ENCODE measurements around the gene HELZ. TPM values are rescaled to one million over a fixed set of nuclear protein-coding genes. Genes with fewer than 3 reads are reported as not detected.

HELZ gene
- total RNA-seq, 1 experiment from 2014 or later = 40.5 TPM

GRCh38 chr17:67127925-67128324 lies 117.1 kb downstream of the HELZ start:
- DNase-seq (ENCODE audit: low read depth, low spot score) (no peak), ATAC-seq (no peak)
- ChIA-PET POLR2A (no interaction called here), CTCF (no interaction called here), RAD21 (ENCODE audit: low non-redundant PET in 1 of 2, low total read pairs in 2 of 2, uncharacterized antibody in 2 of 2, unreplicated experiment in 2 of 2) (no interaction called here)
- no peaks in the 10 kb centered on the region for H3K79me2 ChIP-seq (ENCODE audit: insufficient read depth, low read length)
- 0 out of 2 replicates have a peak, but pooled peaks cover 5% of the 10 kb centered on the region for H4K20me1 ChIP-seq (ENCODE audit: insufficient read depth)
- no peak for TF ChIP-seq RAD21 (IDR thresholded peaks at IDR 0.05; ENCODE audit: low read depth)
- no peak for TF ChIP-seq EZH2 (IDR thresholded peaks at IDR 0.05)
- TF ChIP-seq FOSL1 (IDR thresholded peaks at IDR 0.05; ENCODE audit: low read depth) = no peak
- no peak for TF ChIP-seq EZH2phosphoT487 (IDR thresholded peaks at IDR 0.05; ENCODE audit: borderline replicate concordance)
- no peak for TF ChIP-seq ZNF274 (IDR thresholded peaks at IDR 0.05; ENCODE audit: low read depth, low read length)
- TF ChIP-seq, protein P1, sequence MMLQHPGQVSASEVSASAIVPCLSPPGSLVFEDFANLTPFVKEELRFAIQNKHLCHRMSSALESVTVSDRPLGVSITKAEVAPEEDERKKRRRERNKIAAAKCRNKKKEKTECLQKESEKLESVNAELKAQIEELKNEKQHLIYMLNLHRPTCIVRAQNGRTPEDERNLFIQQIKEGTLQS (IDR thresholded peaks at IDR 0.05) = no peak
- TF ChIP-seq TCF7L2 (IDR thresholded peaks at IDR 0.05; ENCODE audit: borderline replicate concordance, extremely low read depth, insufficient read depth, insufficient read length) = no peak
- no peak for TF ChIP-seq YY1 (IDR thresholded peaks at IDR 0.05; ENCODE audit: extremely low read depth, insufficient replicate concordance, low read depth, low read length)
- no peak for TF ChIP-seq CEBPB (IDR thresholded peaks at IDR 0.05; ENCODE audit: low read depth)
- TF ChIP-seq, protein P2, sequence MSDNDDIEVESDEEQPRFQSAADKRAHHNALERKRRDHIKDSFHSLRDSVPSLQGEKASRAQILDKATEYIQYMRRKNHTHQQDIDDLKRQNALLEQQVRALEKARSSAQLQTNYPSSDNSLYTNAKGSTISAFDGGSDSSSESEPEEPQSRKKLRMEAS (IDR thresholded peaks at IDR 0.05) = no peak
- TF ChIP-seq CBX3 (IDR thresholded peaks at IDR 0.05; ENCODE audit: low read depth) = no peak
- no peak for TF ChIP-seq ZFX (IDR thresholded peaks at IDR 0.05)
- TF ChIP-seq, protein P3, sequence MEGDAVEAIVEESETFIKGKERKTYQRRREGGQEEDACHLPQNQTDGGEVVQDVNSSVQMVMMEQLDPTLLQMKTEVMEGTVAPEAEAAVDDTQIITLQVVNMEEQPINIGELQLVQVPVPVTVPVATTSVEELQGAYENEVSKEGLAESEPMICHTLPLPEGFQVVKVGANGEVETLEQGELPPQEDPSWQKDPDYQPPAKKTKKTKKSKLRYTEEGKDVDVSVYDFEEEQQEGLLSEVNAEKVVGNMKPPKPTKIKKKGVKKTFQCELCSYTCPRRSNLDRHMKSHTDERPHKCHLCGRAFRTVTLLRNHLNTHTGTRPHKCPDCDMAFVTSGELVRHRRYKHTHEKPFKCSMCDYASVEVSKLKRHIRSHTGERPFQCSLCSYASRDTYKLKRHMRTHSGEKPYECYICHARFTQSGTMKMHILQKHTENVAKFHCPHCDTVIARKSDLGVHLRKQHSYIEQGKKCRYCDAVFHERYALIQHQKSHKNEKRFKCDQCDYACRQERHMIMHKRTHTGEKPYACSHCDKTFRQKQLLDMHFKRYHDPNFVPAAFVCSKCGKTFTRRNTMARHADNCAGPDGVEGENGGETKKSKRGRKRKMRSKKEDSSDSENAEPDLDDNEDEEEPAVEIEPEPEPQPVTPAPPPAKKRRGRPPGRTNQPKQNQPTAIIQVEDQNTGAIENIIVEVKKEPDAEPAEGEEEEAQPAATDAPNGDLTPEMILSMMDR (IDR thresholded peaks at IDR 0.05 in 2 of 3, conservative IDR thresholded peaks at IDR 0.05 in 1 of 3; ENCODE audit: borderline replicate concordance in 1 of 3, insufficient read depth in 1 of 3, low read depth in 2 of 3, low read length in 2 of 3) = no peak
- TF ChIP-seq ELF1 (IDR thresholded peaks at IDR 0.05; ENCODE audit: borderline replicate concordance, low read depth) = no peak
- no peak for TF ChIP-seq SP1 (IDR thresholded peaks at IDR 0.05; ENCODE audit: low read depth)
- no peak for TF ChIP-seq POLR2AphosphoS5 (IDR thresholded peaks at IDR 0.05; ENCODE audit: low read depth, low read length)
- TF ChIP-seq SIN3A (IDR thresholded peaks at IDR 0.05; ENCODE audit: low read depth) = no peak
- TF ChIP-seq EGR1 (IDR thresholded peaks at IDR 0.05; ENCODE audit: low read depth) = no peak
- TF ChIP-seq, protein P4, sequence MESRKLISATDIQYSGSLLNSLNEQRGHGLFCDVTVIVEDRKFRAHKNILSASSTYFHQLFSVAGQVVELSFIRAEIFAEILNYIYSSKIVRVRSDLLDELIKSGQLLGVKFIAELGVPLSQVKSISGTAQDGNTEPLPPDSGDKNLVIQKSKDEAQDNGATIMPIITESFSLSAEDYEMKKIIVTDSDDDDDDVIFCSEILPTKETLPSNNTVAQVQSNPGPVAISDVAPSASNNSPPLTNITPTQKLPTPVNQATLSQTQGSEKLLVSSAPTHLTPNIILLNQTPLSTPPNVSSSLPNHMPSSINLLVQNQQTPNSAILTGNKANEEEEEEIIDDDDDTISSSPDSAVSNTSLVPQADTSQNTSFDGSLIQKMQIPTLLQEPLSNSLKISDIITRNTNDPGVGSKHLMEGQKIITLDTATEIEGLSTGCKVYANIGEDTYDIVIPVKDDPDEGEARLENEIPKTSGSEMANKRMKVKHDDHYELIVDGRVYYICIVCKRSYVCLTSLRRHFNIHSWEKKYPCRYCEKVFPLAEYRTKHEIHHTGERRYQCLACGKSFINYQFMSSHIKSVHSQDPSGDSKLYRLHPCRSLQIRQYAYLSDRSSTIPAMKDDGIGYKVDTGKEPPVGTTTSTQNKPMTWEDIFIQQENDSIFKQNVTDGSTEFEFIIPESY (IDR thresholded peaks at IDR 0.05; ENCODE audit: extremely low read depth, insufficient replicate concordance, low read length) = no peak
- TF ChIP-seq REST (IDR thresholded peaks at IDR 0.05; ENCODE audit: low read depth) = no peak
- no peak overlapping the region for H3K9ac ChIP-seq (ENCODE audit: low read length)
- H3K4me1 ChIP-seq (ENCODE audit: control insufficient read depth in 1 of 2, insufficient read depth in 2 of 2, low read length in 2 of 2) = no peaks in the 10 kb centered on the region
- H3K27ac ChIP-seq (ENCODE audit: low read depth, low read length) = no peak overlapping the region
- no peak overlapping the region for H2AFZ ChIP-seq (ENCODE audit: low read depth, low read length, poor library complexity, severe bottlenecking)
- intact Hi-C loops (cut with micrococcal nuclease) = no loop called here
- no peak overlapping the region for H3K4me2 ChIP-seq (ENCODE audit: low read length)
- H3K27me3 ChIP-seq (ENCODE audit: insufficient read depth, low read length) = no peaks in the 10 kb centered on the region
- no peaks in the 10 kb centered on the region for H3K9me3 ChIP-seq (ENCODE audit: control insufficient read depth in 1 of 2, insufficient read depth in 1 of 2, low read depth in 1 of 2, low read length in 2 of 2)
- no TSS peak for BruUV-seq (replicated peaks)
- no peaks in the 10 kb centered on the region for H3K9me2 ChIP-seq (ENCODE audit: insufficient read depth)
- peaks cover 2 to 5% of the 10 kb centered on the region in 2 experiments; a peak in 3 of 4 replicates for H3K36me3 ChIP-seq (ENCODE audit: control insufficient read depth in 1 of 2, insufficient read depth in 2 of 2, low read length in 2 of 2)
- H3K4me3 ChIP-seq (replicated peaks in 1 of 2; ENCODE audit: low read depth in 1 of 2, low read length in 2 of 2) = no peak overlapping the region
